ENCODE results near the gene CD164L2. TPM values are rescaled to one million over a fixed set of nuclear protein-coding genes. Genes with fewer than 3 reads are reported as not detected.

CD164L2 gene
- total RNA-seq, 4 donors from 2014 or later: not detected

DNA sequence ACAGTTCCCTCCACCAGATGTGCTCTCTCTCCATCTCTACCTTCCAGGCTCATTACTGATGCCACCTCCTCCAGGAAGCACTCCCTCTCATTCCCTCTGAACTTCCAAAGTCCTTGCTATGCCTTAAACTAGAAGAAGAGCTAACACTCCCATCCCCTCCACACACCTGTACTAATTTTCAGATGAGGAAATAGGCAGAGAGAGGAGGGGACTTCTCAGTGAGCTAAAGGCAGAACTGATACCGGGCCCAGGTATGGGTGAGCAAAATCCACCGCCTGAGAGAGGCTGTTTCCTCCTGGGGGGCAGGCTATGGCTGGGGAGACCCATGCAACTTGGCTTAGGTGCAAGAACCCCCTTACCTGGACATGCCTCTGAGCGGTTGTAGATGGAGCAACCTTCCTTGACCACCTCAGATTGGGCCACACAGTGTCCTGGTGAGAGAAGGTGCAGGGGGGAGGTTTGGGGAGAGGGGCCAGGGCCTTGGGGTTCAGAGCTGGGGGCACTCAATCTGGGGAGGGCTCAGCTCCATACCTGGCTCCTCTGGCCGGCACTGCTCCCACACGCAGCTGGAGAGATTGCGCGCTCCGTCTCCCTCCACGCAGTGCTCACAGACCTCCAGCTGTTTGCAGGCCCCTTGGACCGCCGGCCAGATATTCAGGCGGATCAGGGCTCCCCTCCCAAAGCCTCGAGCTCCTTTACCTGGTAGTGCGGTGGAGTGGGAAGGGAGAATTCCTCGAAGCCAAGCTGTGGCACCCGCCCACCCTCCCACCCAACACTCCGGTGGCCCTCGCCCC lies 967 bp downstream of the CD164L2 start:
- intact Hi-C loops (cut with DNase I): loop anchor here (10.0 kb wide), 1 partner anchor 47 kb away; no protein-coding TSS in a partner anchor
- Histone ChIP-seq H3K4me3 (no peak overlapping the region), H3K4me1 (peaks cover 5 to 10% (median 7%) of the 10 kb centered on the region in 4 donors), H3K36me3 (no peaks in the 10 kb centered on the region), H3K9me3 (no peaks in the 10 kb centered on the region), H3K27ac (replicated peaks in 1 of 4) (no peak overlapping the region), H3K27me3 (peaks cover 0 to 19% (median 4%) of the 10 kb centered on the region in 4 donors)
- 86% methylated on average over 14 of the region's 18 CpGs for WGBS
- DNase-seq (ENCODE audit: extremely low spot score): no peak
- TF ChIP-seq POLR2A (IDR thresholded peaks at IDR 0.05; ENCODE audit: low read depth): no peak
- no peak for TF ChIP-seq EP300 (IDR thresholded peaks at IDR 0.05)
- no peak for TF ChIP-seq POLR2AphosphoS5 (IDR thresholded peaks at IDR 0.05)
- TF ChIP-seq CTCF (IDR thresholded peaks at IDR 0.05): no peak

GRCh38 chr1:27380766-27381733 lies 2.1 kb downstream of the CD164L2 start:
- Histone ChIP-seq H3K27ac (replicated peaks in 1 of 4) (no peak overlapping the region), H3K4me1 (peaks cover 5 to 10% (median 7%) of the 10 kb centered on the region in 4 donors), H3K36me3 (no peaks in the 10 kb centered on the region), H3K9me3 (no peaks in the 10 kb centered on the region), H3K4me3 (no peak overlapping the region), H3K27me3 (peaks cover 0 to 19% (median 4%) of the 10 kb centered on the region in 4 donors)
- WGBS: 81% methylated on average over 10 of the region's 12 CpGs
- intact Hi-C loops (cut with DNase I): loop anchor here (10.0 kb wide), 1 partner anchor 46 kb away; no protein-coding TSS in a partner anchor
- no peak for TF ChIP-seq EP300 (IDR thresholded peaks at IDR 0.05)
- DNase-seq (ENCODE audit: extremely low spot score): no peak

DNA sequence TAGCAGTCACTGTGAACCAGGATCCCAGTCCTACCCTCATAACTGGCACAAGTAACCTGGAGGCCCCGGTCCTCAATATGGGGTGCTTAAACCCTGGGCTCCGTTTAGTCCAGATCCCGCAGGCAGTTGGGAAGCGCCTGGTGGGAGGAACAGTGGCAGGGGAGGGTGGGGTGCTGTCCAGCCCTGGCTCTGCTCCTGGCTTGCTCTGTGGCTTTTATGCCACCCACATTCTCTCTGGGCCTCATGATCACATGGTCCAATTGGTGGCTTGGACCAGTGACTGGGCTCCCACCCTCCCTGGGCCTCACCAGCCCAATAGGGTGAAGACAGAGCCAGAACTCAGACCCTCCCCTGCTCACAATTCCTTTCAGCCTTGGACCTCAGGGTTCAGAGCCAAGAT lies 2.9 kb downstream of the CD164L2 start:
- H3K4me3 ChIP-seq: no peak overlapping the region
- peaks cover 0 to 19% (median 4%) of the 10 kb centered on the region in 4 donors for H3K27me3 ChIP-seq
- 100% methylated on average over 2 of the region's 4 CpGs for WGBS
- no peak for DNase-seq (ENCODE audit: extremely low spot score)
- peaks cover 5 to 10% (median 7%) of the 10 kb centered on the region in 4 donors for H3K4me1 ChIP-seq
- intact Hi-C loops (cut with DNase I): loop anchor here (10.0 kb wide), 1 partner anchor 45 kb away; no protein-coding TSS in a partner anchor
- no peak overlapping the region for H3K27ac ChIP-seq (replicated peaks in 1 of 4)
- H3K36me3 ChIP-seq: no peaks in the 10 kb centered on the region
- H3K9me3 ChIP-seq: no peaks in the 10 kb centered on the region
- TF ChIP-seq EP300 (IDR thresholded peaks at IDR 0.05): no peak
- TF ChIP-seq POLR2AphosphoS5 (IDR thresholded peaks at IDR 0.05): no peak
- TF ChIP-seq CTCF (IDR thresholded peaks at IDR 0.05): no peak
- TF ChIP-seq POLR2A (IDR thresholded peaks at IDR 0.05; ENCODE audit: low read depth): no peak

DNA sequence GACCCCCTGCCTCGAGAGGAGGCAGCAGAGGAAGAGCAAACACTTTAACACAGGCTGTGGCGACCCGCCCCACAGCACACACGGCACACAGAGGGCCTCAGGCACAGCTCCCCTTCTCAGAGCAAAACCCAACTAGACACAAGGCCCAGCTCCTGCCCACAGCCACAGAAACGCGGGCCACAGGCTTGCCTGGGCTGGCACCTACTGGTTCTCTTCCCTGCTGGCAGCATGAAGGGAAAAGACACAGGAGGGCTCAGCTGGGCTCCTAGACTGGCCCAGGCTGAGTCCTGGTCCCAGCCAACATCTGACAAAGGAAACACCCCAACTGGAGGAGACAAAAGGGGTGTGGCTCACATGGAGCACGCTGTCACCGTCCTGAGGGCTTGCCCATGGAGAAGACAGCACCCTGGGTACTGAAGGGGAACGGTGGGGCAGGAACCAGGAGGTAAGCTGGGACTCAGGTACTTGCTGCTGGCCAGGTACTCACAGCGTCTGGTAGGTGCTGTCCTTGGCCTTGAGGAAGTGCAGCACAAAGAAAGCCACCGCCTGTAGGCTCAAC lies 3.5 kb downstream of the CD164L2 start:
- no peaks in the 10 kb centered on the region for H3K36me3 ChIP-seq
- H3K9me3 ChIP-seq: no peaks in the 10 kb centered on the region
- WGBS: 70% methylated on average over 2 of the region's 11 CpGs
- DNase-seq (ENCODE audit: extremely low spot score): no peak
- no peak overlapping the region for H3K27ac ChIP-seq (replicated peaks in 1 of 4)
- H3K27me3 ChIP-seq: peaks cover 0 to 19% (median 4%) of the 10 kb centered on the region in 4 donors
- peaks cover 5 to 10% (median 7%) of the 10 kb centered on the region in 4 donors for H3K4me1 ChIP-seq
- intact Hi-C loops (cut with DNase I): loop anchor here (10.0 kb wide), 1 partner anchor 45 kb away; no protein-coding TSS in a partner anchor
- no peak overlapping the region for H3K4me3 ChIP-seq
- TF ChIP-seq CTCF (IDR thresholded peaks at IDR 0.05) (no peak), EP300 (IDR thresholded peaks at IDR 0.05) (no peak), POLR2AphosphoS5 (IDR thresholded peaks at IDR 0.05) (no peak), POLR2A (IDR thresholded peaks at IDR 0.05; ENCODE audit: low read depth) (no peak)
